ENCODE measurements around the gene TSPAN5. TPM values are rescaled to one million over a fixed set of nuclear protein-coding genes. Genes with fewer than 3 reads are reported as not detected.
"Not testable (repeated sequence)": the region's sequence is repeated elsewhere in the genome, so short reads cannot be mapped to it uniquely, and the experiment has no call there.

Gene TSPAN5
- total RNA-seq, 1 donor from 2014 or later, result 21.8 TPM

DNA sequence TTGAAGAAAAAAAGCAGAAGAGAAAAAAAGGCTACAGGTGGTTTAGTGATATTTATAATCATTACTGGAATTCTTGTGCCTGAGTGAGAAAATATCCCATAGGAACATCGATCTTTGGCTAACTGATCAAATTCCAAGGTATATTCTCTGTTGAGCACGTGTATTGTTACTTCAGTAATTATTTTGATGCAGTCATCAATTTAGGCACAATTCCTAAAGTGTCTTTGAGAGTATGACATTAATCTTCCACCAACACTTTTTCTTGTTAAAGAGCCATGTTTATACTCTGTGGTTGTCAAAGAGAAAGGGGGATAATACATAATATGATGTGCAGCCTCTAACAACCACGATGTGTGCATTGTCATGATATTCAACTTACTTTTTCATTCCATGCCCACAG is 151.1 kb downstream of the TSPAN5 start:
- intact Hi-C loops (cut with micrococcal nuclease), result no loop called here

DNA sequence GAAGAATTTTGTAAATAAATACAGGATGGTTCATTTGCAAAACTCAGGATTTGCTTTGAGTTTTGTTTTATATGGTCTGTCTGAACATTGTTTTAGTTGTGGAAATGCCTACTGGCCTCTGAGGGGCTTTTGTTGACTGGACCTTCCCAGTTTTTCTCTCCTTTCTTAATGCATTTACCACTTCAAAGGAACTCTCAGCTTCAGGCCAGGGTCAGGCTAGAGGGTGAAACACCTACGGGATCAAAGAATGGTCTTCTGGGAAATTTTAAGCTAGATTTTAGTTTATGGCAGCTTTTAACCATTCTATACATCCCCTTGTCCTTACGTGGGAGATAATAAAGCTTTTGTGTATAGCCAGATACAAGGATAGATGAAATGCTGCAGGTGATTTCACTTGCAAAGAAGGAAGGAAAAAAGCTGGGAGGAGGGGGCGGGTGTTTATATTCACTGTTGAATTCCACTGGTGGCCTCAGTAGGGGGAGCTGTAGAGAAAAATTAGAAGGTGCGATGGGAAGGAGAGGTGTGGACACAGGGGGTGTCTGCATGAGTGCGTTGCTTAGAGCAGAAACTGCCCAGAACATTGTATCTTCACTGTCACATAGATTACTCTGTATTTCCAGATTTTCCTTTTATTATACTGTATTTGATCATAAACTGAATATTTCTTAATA is 151.8 kb downstream of the TSPAN5 start:
- intact Hi-C loops (cut with micrococcal nuclease), result no loop called here

DNA sequence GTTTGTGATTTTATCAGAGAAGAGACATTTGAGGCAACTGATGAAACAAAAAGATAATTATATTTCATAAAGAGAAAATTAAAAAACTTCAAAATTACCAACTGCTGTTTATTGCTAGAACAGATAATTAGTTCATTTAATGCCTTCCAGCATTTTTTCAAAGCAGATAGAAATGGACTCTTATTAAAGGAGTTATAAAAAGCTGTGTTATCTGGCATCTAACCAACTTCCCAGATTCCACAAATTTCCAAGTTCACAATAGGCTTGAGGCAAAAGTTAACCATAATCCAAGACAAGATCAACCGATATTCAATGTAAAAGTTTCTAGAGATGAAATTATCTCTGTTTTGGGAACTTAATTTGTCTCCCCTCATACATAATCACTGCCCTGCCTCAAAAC is 152.4 kb downstream of the TSPAN5 start:
- intact Hi-C loops (cut with micrococcal nuclease), result no loop called here

DNA sequence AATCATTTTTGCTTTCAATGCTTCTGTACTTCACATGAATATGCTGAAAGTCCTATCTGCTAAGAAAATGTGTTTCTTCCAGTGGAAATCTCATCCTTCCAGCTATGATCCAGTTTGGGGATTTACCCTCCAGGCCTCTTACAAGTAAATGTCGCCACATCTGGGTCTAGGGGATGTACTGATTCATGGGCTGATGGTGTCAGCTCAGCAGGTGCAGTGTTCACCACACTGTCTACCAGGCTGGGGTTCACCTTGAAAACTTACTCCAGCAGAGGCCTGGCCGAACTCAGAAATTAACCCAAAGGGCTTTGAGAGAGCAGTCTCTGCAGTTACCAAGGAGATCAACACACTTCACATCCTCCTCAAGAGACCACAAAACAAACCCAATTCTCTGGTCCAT is 154.3 kb downstream of the TSPAN5 start:
- intact Hi-C loops (cut with micrococcal nuclease), result no loop called here

DNA sequence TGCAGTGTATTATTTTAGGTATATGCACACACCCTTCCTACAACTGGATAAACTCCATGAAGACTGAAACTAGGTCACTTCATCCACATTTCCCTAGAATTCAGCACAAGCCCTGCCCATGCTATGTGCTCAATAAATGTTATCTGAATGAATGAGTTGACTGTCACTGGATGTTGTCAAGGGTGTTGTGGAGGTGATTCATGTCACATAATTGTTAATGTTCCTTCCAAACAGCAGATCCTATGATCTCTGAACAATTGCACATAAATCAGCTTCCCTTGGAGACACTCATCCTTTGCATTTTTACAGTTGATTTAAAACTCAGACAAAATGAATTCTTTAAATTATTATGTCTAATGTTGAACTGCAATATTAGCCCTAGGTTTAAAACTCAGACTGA is 154.7 kb downstream of the TSPAN5 start:
- intact Hi-C loops (cut with micrococcal nuclease), result no loop called here

DNA sequence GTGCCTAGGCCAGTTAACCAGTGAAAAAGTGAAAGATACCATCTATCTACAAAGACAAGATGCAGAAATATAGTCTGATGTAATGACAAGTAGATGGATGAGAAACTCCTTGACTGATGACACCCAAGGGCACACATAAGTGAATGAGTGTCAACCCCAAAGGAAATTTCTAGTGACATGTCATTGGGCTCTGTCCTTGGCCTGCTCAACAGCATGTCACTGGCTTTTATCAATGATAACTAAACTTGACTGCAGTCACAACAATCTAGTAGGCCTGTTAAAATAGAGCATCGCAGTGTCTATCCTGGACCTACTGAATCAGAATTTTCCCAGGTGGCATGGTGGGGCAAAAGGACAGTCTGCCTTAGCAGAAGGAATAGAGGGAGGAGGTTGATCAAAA is 155.8 kb downstream of the TSPAN5 start:
- intact Hi-C loops (cut with micrococcal nuclease), result no loop called here

DNA sequence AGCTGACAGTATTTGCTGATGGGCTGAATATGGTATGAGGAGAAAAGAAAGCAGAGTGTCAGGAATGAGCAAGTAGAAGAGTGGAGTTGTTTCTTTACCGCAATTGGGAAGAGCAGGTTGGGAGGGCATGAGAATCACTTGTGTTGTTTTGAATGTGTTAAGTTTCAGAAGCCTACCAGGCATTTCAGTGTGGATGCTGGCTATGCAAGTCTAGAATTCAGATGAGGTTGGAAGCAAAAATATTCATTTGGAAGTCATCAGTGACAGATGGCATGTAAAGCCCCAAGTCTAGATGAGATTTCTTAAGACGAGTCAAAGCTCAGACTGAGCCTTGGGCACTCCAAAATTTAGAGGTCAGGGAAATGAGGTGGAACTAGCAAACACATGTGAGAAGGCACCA is 156.4 kb downstream of the TSPAN5 start:
- intact Hi-C loops (cut with micrococcal nuclease), result no loop called here

DNA sequence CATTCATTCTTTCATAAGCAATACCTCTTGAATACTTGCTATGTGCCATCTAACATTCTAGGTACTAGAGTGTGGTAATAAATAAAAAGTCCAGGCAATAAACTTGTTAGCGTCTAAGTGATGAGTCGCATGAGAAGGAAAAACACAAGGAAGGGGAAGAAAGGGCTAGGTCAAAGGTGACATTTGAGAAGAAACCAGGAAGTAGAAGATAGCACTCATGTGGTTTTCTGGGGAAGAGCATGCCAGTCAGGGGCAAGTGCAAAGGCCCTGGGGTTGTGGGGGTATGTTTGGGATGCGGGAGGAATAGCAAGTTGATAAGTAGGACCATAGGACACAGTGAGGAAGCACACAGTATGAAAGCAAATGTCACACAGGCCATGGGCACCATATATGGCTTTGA is 157.0 kb downstream of the TSPAN5 start:
- intact Hi-C loops (cut with micrococcal nuclease), result no loop called here

DNA sequence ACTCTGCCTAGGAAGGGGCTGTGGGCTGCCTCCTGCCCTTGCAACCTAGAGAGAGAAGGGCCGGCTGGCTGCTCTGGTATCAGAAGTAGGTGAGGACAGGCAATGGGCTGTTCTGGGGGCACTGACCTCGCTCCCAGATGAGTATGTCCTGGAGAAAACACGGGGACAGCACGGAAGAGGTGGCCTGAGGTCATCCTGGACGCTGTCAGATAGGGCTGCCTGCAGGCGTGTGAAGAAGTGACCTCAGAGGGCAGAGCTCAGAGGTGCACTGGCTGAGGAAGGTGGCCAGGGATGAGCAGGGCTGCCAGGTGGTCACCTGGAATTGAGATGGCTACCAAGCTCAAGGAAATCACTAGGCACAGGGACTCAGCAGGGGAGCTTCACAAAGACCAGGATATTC is 159.6 kb downstream of the TSPAN5 start:
- intact Hi-C loops (cut with micrococcal nuclease), result no loop called here

DNA sequence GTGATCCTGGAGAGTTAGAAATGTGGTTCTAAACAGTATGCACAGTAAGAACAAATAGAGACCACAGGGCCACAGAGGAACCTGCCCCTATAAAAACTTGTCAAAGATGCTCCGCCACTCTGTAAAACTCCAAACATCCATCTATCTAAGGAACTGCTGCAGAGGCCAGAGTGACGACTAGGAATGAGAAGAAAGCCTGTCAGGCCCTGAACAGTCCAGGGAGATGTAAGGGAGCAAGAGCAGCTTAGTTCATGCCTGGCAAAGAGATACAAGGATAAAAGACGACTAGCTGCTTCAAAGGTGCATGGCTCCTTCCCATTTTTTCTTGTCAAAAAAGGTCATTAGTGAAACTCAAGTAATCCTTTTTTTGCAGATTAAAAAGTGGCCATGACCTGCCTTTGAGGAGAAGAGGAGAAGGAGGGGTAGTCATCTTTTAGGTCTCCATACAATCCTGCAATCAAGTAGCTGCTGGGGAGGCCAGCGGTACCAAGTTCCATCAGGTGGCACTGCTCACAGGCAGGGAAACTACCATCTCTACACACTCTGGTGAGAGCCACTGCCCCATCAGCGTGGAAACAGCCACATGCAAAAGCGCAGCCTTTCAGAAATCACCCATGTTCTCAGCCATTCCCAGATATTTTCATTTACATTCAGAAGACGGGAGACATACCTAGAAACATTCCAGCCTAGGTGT is 162.1 kb downstream of the TSPAN5 start:
- intact Hi-C loops (cut with micrococcal nuclease), result no loop called here

DNA sequence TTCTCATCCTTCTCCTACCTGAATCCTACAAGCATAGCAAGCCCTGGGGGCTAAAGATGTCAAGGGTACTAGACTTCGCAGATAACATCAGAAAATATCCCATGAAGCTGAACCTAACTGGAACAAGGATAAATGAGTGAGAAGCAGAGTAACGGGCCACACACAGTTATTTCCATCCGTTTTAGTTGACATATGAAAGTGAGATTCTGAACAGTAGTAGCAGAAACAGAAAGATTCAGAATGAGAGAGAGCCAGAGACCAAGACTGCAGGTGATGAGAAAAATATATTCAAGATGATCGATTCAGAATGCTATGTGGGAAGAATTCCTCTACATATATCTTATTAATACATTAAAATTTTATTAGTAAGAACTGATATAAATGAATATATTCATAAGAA is 165.1 kb downstream of the TSPAN5 start:
- intact Hi-C loops (cut with micrococcal nuclease), result no loop called here

DNA sequence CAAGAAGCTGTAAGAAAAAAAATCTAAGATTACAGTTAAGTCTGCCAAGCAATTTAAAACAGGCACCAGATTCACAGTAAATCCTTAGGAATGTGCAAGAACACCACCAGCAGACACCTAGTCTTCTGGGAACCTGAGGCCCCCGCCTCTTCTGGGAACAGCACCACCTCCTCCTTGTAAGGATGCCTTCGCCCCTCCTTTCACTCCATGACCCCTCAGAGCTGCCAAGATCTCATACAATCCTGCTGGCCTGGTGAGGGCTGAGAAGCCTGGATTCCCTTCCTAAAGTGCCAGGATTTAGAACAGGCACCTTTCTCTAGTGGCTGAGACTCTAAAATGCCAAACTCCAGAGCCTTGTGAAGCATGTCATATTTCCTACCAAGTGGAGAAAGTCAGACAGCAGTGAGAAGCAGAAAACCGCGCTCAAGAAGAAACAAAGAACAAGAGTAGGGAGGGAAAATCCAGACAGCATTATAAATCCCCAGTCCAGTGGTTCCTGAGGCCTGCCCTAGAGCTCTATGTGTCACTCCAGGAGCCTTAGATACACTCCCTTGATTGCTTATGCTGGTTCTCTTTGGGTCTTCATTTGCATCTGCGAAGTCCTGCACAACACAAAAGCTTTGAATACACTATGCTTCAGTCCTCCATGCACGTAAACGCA is 166.4 kb downstream of the TSPAN5 start:
- intact Hi-C loops (cut with micrococcal nuclease), result no loop called here

DNA sequence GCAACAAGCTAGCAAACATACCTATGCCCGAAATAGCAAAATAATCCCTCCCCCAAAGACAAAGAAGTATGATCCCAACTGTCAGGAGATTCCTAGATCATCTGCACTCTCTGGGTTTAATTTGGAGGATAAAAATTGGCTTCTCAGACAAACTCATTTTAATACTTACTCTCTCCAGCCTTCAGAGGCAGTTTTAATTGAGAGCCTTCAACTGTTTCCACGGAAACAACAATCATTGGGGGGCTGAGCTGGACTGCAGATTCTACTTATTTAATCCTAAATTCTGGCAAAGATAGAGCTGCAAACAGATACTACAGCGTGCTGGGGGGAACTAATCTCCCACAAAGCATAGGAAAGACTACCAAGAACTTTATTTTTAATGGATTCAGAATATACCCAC is 168.2 kb downstream of the TSPAN5 start:
- intact Hi-C loops (cut with micrococcal nuclease), result no loop called here

DNA sequence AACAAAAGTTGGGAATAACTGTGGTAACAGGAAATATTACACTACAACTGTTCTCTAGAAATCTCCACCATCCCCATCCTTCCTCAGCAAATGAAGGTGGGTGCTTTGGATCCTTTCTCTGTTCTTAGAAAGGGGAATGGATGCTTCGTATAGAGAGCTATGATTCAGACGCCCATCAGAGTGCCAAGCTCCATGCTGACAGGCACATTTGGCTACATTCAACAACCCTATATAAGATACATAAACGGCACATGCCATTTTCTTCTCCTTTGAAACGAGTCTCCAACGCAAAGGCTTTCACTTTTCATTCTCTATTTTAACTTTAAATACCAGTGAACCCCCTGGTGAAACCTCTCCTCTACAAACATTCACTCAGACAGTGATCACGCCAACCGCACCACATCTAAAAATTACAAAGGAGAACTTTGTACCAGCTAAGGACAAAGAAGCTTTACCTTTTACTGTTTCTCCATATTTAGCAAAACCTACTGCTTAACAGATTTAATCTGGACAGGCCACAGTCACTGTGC is 172.5 kb downstream of the TSPAN5 start:
- intact Hi-C loops (cut with micrococcal nuclease), result loop anchor here (10.0 kb wide), 1 partner anchor 119 kb away; no protein-coding TSS in a partner anchor

DNA sequence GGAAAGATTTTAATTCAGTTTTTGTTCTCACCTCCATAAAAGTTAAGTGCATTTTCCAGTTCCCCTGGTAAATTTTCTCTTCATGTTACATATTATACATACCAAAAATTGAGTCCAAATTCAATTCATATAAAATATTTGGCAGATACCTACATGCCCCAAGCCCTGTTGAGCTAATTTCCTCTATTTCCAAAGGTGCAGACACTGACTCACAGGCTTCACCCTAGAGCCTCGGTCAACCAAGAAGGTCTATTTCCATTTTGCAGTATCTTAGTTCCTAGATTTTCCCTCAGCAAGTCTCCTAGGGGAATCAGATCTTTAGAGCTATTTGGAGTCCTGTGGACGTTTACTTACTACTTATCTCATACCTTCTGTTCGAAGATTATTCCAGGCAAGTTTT is 174.4 kb downstream of the TSPAN5 start:
- intact Hi-C loops (cut with micrococcal nuclease), result loop anchor here (10.0 kb wide), 1 partner anchor 121 kb away; no protein-coding TSS in a partner anchor

DNA sequence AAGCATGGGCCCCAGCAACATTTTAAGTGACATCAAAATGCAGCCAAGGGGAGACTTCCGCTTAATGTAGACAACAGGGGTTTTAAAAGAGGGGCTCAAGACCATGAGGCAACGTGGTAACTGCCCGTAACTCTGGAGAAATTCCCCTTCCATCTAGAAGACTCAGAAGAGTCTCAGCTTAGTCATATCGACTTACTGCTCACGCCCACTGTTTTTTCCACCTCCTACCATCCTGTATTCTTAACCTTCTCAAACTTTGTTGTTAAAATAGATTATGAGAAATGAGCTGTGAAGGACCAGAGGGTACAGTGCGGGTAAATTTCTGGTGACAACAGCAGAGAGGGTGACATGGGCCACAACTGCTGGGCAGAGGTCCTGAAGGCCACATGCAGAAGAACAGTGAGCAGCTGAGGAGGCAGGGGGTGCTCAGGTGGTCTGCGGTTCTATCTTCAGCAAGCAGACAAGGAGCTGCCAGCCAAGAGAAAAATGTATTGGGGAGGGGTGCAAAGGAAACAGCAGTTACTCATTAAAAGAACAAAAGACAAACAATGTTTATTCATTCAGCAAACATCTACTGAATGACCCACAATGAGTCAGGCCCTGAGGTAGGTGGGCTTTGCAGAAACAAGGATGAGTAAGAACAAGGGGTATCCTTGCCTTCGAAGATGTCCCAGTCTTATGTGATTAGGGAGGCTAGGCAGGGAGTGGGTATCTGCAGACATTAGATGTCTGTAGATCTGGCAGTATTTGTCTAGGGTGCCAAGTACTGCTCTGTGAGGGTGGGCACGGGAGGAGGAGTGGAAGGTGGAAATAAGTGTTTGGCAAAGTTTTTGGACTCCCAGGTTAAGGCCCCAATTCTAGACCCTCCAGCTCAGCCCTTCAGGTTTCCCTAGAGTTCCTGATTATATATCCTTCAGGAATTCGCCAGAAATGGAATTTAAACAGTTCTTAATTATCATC is 175.3 kb downstream of the TSPAN5 start:
- intact Hi-C loops (cut with micrococcal nuclease), result loop anchor here (10.0 kb wide), 1 partner anchor 122 kb away; no protein-coding TSS in a partner anchor

DNA sequence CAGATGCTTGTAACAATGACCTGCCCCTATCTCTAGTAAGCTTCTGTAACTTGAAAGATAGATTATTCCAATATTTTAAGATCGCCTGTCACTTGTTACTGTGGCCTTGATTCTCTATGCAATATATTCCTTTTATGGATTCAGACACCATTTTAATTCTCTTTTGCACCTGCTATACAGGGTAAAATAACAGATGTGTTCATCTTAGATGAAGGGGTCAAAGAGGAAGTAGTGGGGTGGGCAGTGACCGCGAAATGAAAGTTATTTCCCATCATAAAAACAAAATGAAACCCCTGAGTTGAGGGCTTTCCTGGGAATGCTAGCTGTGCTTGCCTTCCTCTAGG is 175.9 kb downstream of the TSPAN5 start:
- intact Hi-C loops (cut with micrococcal nuclease), result loop anchor here (10.0 kb wide), 1 partner anchor 122 kb away; no protein-coding TSS in a partner anchor

DNA sequence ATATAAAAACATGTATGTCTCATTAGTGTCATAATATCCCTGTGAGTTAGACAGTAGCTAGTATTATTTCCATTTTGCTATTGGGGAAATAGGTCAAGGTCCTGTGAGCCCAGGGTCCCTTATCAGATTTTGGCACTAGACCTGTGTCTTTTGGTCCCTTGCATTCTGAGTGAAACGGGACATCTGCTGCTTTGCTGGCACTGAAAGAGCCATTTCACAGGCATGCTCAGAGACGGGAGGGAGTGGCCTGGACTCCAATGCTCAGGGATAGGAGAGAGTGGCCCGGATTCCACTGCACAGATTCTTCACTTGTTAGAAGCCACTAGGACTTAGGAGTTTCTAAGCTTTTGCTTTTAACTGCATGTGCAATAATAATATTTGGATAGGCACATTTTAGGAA is 177.2 kb downstream of the TSPAN5 start:
- intact Hi-C loops (cut with micrococcal nuclease), result loop anchor here (10.0 kb wide), 1 partner anchor 124 kb away; no protein-coding TSS in a partner anchor

DNA sequence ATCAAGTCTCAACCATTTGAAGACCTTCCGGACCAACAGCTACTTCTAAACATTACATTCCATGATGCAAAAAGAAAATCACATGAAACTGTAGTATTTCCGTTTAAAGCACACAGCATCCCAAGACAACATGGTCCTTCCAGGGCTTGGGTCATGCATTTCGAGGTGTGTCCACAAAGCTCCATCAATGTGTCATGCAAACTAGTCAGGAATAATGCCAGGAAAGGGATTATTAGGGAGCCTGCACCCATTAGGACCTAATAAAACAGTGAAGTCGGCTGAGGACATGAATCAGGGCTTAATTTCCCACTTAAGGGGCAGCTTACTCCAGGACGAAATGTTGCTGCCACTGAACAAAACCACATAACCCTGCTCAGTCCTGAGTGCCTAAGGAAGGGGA is 177.9 kb downstream of the TSPAN5 start:
- intact Hi-C loops (cut with micrococcal nuclease), result loop anchor here (10.0 kb wide), 1 partner anchor 124 kb away; no protein-coding TSS in a partner anchor

DNA sequence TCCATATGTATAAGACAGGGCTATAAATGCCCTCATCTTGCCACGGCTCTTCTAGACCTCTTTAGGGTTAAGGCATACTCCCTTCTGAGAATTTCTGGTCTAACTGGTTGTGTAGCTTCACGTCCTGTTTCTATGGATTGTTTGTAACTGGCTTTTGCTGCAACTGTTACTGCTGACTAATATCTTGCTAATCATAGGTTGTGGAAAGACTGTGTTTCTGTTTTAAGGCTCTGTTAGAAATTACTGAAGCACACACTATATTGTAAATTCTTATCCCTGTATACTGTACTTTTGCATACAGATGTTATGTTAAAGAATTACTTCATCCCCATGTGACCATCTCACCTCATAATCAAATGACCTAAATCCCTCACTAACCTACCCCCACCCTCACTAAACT is 178.8 kb downstream of the TSPAN5 start:
- intact Hi-C loops (cut with micrococcal nuclease), result not testable (repeated sequence)

DNA sequence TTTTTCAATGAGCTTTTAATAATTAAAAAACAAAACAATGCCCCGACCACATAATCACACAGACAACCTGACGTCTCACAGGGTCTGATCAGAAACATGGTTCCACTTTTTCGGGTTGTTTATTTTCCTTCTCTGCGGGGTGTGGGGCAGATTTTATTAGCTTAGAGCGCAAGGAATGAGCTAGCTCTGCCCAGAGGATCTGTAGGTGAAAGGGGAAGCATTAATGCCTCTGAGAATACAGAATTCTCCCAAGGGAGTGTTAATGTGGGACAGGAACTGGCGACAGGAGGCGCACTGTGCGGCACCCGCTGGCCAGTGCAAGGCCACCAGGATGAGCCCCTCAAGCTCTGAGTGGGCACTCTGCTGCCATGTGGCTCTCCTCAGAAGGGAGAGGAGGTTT is 181.5 kb downstream of the TSPAN5 start:
- intact Hi-C loops (cut with micrococcal nuclease), result no loop called here
